Loucy (cell line): ENCODE results near the gene PLSCR4.

ENCODE experiments used
- EZH2phosphoT487 ChIP-seq: fragments of 200-600 bp; IDR thresholded peaks from 2 replicates; pipeline ENCODE4 v1.6.1; 2018; ENCODE audit warnings: antibody characterized with exemption, mild to moderate bottlenecking, moderate library complexity, borderline replicate concordance
- TF ChIP-seq, protein P1 (sequence below): fragments of 200-600 bp; sonication (generic); conservative IDR thresholded peaks from 2 replicates; pipeline ENCODE4 v1.5.1; 2014; ENCODE audit warnings: mild to moderate bottlenecking, antibody characterized with exemption, low read length

- TF ChIP-seq, protein P1, sequence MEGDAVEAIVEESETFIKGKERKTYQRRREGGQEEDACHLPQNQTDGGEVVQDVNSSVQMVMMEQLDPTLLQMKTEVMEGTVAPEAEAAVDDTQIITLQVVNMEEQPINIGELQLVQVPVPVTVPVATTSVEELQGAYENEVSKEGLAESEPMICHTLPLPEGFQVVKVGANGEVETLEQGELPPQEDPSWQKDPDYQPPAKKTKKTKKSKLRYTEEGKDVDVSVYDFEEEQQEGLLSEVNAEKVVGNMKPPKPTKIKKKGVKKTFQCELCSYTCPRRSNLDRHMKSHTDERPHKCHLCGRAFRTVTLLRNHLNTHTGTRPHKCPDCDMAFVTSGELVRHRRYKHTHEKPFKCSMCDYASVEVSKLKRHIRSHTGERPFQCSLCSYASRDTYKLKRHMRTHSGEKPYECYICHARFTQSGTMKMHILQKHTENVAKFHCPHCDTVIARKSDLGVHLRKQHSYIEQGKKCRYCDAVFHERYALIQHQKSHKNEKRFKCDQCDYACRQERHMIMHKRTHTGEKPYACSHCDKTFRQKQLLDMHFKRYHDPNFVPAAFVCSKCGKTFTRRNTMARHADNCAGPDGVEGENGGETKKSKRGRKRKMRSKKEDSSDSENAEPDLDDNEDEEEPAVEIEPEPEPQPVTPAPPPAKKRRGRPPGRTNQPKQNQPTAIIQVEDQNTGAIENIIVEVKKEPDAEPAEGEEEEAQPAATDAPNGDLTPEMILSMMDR: no peak
- no peak for TF ChIP-seq EZH2phosphoT487
Observed at GRCh38 chr3:146221276-146221675, 29.6 kb downstream of the PLSCR4 start.
